Measurements from ENCODE around the gene MAPKAP1.

Gene MAPKAP1

DNA sequence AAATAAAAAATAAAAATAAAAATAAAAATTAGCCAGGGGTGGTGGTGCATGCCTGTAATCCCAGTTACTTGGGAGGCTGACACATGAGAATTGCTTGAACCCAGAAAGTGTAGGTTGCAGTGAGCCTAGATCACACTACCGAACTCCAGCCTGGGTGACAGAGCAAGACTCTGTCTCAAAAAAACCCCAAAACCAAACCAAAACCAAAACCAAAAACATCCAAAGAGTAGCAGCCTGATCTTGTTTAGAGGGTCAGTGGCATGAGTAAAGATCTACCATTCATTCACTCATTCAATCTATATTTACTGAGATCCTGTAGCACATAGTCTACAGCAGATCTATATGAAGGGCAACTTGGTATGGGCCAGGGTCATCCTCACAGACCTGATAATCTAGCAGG lies 202.4 kb downstream of the MAPKAP1 start:
- ChIA-PET CTCF (no interaction called here), POLR2A (ENCODE audit: low non-redundant PET) (no interaction called here)
- no peak for TF ChIP-seq CTCF (conservative IDR thresholded peaks at IDR 0.05; ENCODE audit: low read depth)
- DNase-seq (ENCODE audit: low spot score), result no peak
- H3K27ac ChIP-seq, result no peak overlapping the region

- POLR2A ChIA-PET (ENCODE audit: low non-redundant PET), result no interaction called here
- DNase-seq (ENCODE audit: low spot score), result no peak
- no peak for TF ChIP-seq CTCF (conservative IDR thresholded peaks at IDR 0.05; ENCODE audit: low read depth)
- H3K27ac ChIP-seq, result no peak overlapping the region
- CTCF ChIA-PET, result interaction anchor here (0.6 kb wide), 1 partner anchor 730 kb away, joined by 3 read pairs; no protein-coding TSS in a partner anchor
Observed at GRCh38 chr9:125497906-125498305, 209.1 kb downstream of the MAPKAP1 start.

GRCh38 chr9:125497478-125497877 lies 209.5 kb downstream of the MAPKAP1 start:
- ChIA-PET CTCF (no interaction called here), POLR2A (ENCODE audit: low non-redundant PET) (no interaction called here)
- no peak overlapping the region for H3K27ac ChIP-seq
- TF ChIP-seq CTCF (conservative IDR thresholded peaks at IDR 0.05; ENCODE audit: low read depth), result no peak
- DNase-seq (ENCODE audit: low spot score), result no peak

DNA sequence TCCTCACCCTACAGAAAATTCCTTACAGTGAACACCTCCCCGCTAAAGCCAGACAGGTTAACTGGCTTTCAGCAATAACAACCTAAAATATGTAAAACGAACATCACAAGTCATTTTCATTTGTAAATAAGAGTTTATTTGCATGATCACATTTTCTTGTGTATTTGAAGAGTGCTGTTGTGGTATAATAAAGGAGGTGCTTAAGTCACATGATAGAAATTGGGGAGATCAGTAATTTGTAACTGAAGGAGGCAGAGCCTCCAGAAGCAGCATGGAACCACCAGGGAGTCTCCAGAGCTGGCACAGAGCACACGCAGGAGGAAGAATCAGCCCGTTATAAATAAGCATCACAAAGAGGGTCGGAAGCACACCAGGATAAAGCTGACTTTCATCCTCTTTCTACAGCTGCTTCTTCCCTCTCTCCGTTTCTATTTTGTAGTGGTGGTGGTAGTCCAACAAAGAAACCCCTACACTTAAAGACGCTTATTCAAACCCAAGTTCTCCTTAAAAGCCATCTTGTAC lies 210.6 kb downstream of the MAPKAP1 start:
- ChIA-PET POLR2A (ENCODE audit: low non-redundant PET) (no interaction called here), CTCF (interaction anchor here (0.6 kb wide), 2 partner anchors 9 to 41 kb away, joined by 3 to 8 read pairs; no protein-coding TSS in a partner anchor)
- DNase-seq (ENCODE audit: low spot score), result no peak

GRCh38 chr9:125495172-125496119 lies 211.6 kb downstream of the MAPKAP1 start:
- ChIA-PET POLR2A (ENCODE audit: low non-redundant PET) (no interaction called here), CTCF (interaction anchor here (0.6 kb wide), 1 partner anchor 8 kb away, joined by 8 read pairs; no protein-coding TSS in a partner anchor)
- H3K27ac ChIP-seq, result no peak overlapping the region
- DNase-seq (ENCODE audit: low spot score), result peak; percentile 74
- TF ChIP-seq CTCF (conservative IDR thresholded peaks at IDR 0.05; ENCODE audit: low read depth), result no peak

More for the DNA sequence above, 210.6 kb downstream of the MAPKAP1 start:
- H3K27ac ChIP-seq, result no peak overlapping the region
- TF ChIP-seq CTCF (conservative IDR thresholded peaks at IDR 0.05; ENCODE audit: low read depth), result no peak

GRCh38 chr9:125494653-125494915 lies 212.4 kb downstream of the MAPKAP1 start:
- POLR2A ChIA-PET (ENCODE audit: low non-redundant PET), result no interaction called here
- peak; percentile 44 for DNase-seq (ENCODE audit: low spot score)
- TF ChIP-seq CTCF (conservative IDR thresholded peaks at IDR 0.05; ENCODE audit: low read depth), result no peak

More at GRCh38 chr9:125494653-125494915, 212.4 kb downstream of the MAPKAP1 start:
- no peak overlapping the region for H3K27ac ChIP-seq
- CTCF ChIA-PET, result no interaction called here

Measured in RWPE1 (cell line).